Erythroblast (primary cell): ENCODE data around the gene GPR18.

Experiments
- DNase-seq, 2 experiments: peaks; one replicate each; lab custom pipeline; 2025; lab: John Stamatoyannopoulos, UW
- GATA1 ChIP-seq: IDR thresholded peaks from 2 replicates; pipeline ENCODE4 v1.6.1; 2011; ENCODE audit warnings: low read depth, mild to moderate bottlenecking, control low read depth, low read length, moderate library complexity
- POLR2A ChIP-seq: IDR thresholded peaks from 2 replicates; pipeline ENCODE4 v1.6.1; 2011; ENCODE audit warnings: mild to moderate bottlenecking, low read length

The GPR18 gene

DNA sequence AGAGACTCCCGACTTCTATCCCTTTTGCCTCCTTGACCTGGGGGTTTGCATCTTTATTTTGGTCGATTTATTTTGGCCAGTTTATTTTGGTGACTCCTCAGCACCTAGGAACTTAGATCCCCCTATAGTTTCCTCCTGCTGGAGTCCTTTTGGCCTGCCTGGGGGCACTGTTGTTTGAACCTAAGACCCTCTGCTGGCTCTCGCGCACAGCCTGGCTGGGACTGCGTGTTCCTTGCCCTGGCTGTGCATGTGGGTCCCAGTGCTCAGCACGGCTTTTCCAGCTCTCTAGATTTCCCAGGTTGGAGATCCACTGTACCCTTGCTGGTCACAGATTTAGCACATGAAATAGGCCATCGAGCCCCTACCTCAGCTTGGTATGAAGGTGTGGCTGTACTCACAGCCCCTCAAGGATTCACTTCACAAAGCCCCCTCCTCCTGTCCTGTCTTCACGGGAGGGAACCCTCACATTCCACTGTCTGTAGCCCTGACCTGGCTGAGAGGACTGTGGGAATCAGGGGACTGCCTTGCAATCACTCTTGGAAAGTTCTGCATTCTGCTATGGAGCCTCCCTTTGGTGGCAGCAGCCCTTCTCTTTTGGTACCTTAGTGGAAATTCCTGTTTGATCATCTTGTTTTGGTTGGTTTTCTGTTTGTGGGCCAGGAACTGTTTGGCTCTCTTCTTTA is 49.2 kb downstream of the GPR18 start:
- TF ChIP-seq POLR2A: no peak
- TF ChIP-seq GATA1: no peak
- no peak for DNase-seq

DNA sequence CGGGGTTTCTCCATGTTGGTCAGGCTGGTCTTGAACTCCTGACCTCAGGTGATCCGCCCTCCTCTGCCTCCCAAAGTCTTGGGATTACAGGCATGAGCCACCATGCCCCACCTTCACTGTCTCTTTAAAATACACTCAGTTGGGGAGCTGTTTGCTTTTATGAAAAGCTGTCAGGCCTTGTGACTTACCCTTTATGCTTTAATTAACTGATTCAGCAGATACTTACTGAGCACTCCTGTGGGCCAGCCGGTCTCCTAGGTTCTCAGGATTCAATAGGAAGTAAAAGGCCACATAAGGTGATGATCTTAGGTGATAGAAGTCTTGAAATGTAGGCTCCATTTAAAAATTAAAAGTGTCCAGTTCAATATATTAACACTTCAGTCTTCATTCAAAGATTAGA is 50.0 kb downstream of the GPR18 start:
- TF ChIP-seq GATA1: no peak
- DNase-seq: no peak

DNA sequence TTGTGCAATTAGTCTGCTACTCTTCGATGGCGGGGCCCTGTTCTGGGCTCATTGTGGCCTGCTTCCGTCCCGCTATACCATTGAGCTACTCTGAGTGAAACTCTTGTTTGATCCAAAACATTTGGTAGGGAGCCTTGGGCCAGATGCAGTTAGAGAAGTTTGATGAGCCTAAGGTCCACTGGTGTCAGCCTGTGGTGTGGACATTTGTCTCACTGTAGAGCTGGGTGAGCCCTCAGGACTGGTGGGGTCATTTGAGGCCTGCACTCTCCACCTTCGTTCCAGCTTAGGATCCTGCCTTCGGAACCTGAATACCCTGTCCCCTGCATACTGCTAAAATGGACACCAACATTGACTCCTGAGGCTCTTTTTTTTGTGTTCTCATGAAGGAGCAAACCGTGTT is 50.7 kb downstream of the GPR18 start:
- TF ChIP-seq POLR2A (no peak), GATA1 (no peak)
- no peak for DNase-seq

DNA sequence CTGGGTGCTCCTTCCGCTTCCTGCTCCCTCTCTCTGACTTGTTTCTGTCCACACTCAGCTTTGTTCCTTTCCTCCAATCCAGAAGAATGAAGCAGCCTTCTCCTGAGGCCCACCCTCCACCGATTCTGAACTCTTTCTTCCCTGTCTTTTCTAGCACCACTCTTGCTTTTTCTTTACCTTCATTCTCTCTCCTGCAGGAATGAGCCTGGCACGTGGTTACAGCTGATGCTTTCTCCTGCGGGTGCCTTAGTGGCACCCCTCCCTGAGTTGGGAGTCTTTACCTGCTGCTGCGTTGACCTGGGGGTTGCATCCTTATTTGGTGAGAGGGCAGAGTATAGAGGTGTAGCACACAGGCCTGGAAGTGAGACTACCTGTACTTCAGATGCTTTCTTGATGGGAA is 51.3 kb downstream of the GPR18 start:
- no peak for DNase-seq
- TF ChIP-seq GATA1: no peak

DNA sequence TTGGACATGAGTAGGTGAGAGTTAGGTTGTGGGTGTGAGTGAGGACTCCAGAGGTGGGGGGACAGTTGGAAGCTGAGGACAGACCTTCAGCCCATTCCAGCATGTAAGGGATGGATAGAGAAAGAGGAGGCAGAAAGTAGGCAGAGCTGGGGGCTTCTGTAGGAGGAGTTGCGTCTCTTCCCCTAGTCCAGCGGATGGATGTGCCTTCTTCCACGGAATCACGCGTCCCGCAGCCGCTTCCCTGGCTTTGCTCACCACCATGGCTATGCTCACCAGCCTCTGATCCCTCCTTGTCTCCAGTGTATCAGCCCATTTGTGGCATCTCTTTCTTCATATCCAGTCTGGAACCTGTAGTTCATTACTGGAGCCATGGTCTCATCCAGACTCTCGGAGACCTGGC is 52.0 kb downstream of the GPR18 start:
- DNase-seq: no peak

DNA sequence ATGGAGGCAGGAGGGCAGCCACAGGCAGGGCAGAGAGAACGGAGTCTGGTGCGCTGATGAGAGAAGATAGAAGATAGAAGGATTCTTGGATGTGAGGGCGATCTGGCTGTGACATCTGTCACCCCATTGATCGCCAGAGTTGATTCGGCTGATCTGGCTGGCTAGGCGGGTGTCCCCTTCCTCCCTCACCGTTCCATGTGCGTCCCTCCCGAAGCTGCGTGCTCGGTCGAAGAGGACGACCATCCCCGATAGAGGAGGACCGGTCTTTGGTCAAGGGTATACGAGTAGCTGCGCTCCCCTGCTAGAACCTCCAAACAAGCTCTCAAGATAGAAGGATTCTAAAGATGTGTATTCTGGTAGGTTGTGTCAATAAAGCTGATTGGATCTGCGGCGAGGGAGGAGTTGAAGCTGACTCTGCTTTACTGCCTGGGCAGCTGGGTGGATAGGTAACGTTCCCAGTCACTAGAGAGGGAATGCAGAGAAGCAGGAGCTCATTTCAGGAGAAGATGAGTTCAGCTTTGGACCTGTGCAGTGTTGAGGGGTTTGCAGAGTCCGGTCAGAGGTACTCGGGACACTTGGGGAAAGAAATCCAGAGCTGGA is 52.5 kb downstream of the GPR18 start:
- TF ChIP-seq POLR2A (no peak), GATA1 (no peak)
- no peak for DNase-seq

More for the DNA sequence above, 52.0 kb downstream of the GPR18 start:
- TF ChIP-seq GATA1 (no peak), POLR2A (no peak)
